Measurements from ENCODE around the gene RNF130. TPM values are rescaled to one million over a fixed set of nuclear protein-coding genes. Genes with fewer than 3 reads are reported as not detected.

RNF130 gene
- total RNA-seq, 4 donors from 2014 or later = 34.5 to 79.5 (median 55.6) TPM

GRCh38 chr5:180097163-180097894, 25.8 kb upstream of the RNF130 start:
- DNase-seq = no peak
- H3K27me3 ChIP-seq = no peaks in the 10 kb centered on the region
- H3K4me3 ChIP-seq = no peak overlapping the region
- no peak overlapping the region for H3K27ac ChIP-seq
- no peaks in the 10 kb centered on the region for H3K36me3 ChIP-seq
- intact Hi-C loops (cut with DNase I; ENCODE audit: low total_unique reads) (no loop called here), in situ Hi-C loops (cut with MboI; ENCODE audit: low sequenced_read_pairs in 4 of 4) (loop anchor here in 1 of 4 donors (25.0 kb wide), 2 partner anchors 185 to 335 kb away; partner anchors contain the start of gene TBC1D9B)
- H3K9me3 ChIP-seq = no peaks in the 10 kb centered on the region
- H3K4me1 ChIP-seq = no peaks in the 10 kb centered on the region
- no peak for ATAC-seq
- TF ChIP-seq POLR2A (IDR thresholded peaks at IDR 0.05) (no peak), CTCF (IDR thresholded peaks at IDR 0.05 in 4 of 5, conservative IDR thresholded peaks at IDR 0.05 in 1 of 5) (no peak)

- in situ Hi-C loops (cut with MboI; ENCODE audit: low sequenced_read_pairs in 4 of 4) = loop anchor here in 1 of 4 donors (25.0 kb wide), 2 partner anchors 184 to 334 kb away; partner anchors contain the start of gene TBC1D9B
- Histone ChIP-seq H3K4me3 (no peak overlapping the region), H3K9me3 (no peaks in the 10 kb centered on the region), H3K27me3 (no peaks in the 10 kb centered on the region), H3K36me3 (no peaks in the 10 kb centered on the region), H3K27ac (no peak overlapping the region), H3K4me1 (no peaks in the 10 kb centered on the region)
- DNase-seq (no peak), ATAC-seq (no peak)
- no peak for TF ChIP-seq POLR2A (IDR thresholded peaks at IDR 0.05)
- TF ChIP-seq CTCF (IDR thresholded peaks at IDR 0.05 in 4 of 5, conservative IDR thresholded peaks at IDR 0.05 in 1 of 5) = no peak
- intact Hi-C loops (cut with DNase I; ENCODE audit: low total_unique reads) = no loop called here
Measured at GRCh38 chr5:180096616-180097015, 25.1 kb upstream of the RNF130 start.

- Histone ChIP-seq H3K4me1 (peaks cover 0 to 7% of the 10 kb centered on the region in 2 donors), H3K27ac (no peak overlapping the region), H3K9me3 (no peaks in the 10 kb centered on the region), H3K4me3 (no peak overlapping the region), H3K36me3 (no peaks in the 10 kb centered on the region), H3K27me3 (no peaks in the 10 kb centered on the region)
- no peak for ATAC-seq
- in situ Hi-C loops (cut with MboI; ENCODE audit: low sequenced_read_pairs in 4 of 4) = loop anchor here in 1 of 4 donors (25.0 kb wide), 2 partner anchors 183 to 333 kb away; partner anchors contain the start of gene TBC1D9B
- no peak for TF ChIP-seq POLR2A (IDR thresholded peaks at IDR 0.05)
- no peak for DNase-seq
- intact Hi-C loops (cut with DNase I; ENCODE audit: low total_unique reads) = no loop called here
Measured at GRCh38 chr5:180095545-180095944, 24.0 kb upstream of the RNF130 start.

GRCh38 chr5:180093651-180094382, 22.3 kb upstream of the RNF130 start:
- ATAC-seq (no peak), DNase-seq (peak in 1 of 2 donors; percentile 35)
- no peak for TF ChIP-seq POLR2A (IDR thresholded peaks at IDR 0.05)
- no peak for TF ChIP-seq CTCF (IDR thresholded peaks at IDR 0.05 in 4 of 5, conservative IDR thresholded peaks at IDR 0.05 in 1 of 5)
- in situ Hi-C loops (cut with MboI; ENCODE audit: low sequenced_read_pairs in 4 of 4) = loop anchor here in 2 of 4 donors (5.0 to 25.0 kb wide), 3 partner anchors 107 to 332 kb away; partner anchors contain the start of gene TBC1D9B (in 1 of the 2)
- no peak overlapping the region for H3K27ac ChIP-seq
- peaks cover 0 to 13% of the 10 kb centered on the region in 2 donors for H3K4me1 ChIP-seq
- intact Hi-C loops (cut with DNase I; ENCODE audit: low total_unique reads) = loop anchor here (5.0 kb wide), 1 partner anchor 107 kb away; no protein-coding TSS in a partner anchor
- H3K36me3 ChIP-seq = no peaks in the 10 kb centered on the region
- no peaks in the 10 kb centered on the region for H3K27me3 ChIP-seq
- no peaks in the 10 kb centered on the region for H3K9me3 ChIP-seq
- H3K4me3 ChIP-seq = no peak overlapping the region

GRCh38 chr5:180093241-180093640, 21.7 kb upstream of the RNF130 start:
- DNase-seq (no peak), ATAC-seq (no peak)
- TF ChIP-seq POLR2A (IDR thresholded peaks at IDR 0.05) (no peak), CTCF (IDR thresholded peaks at IDR 0.05 in 4 of 5, conservative IDR thresholded peaks at IDR 0.05 in 1 of 5) (no peak)
- no peaks in the 10 kb centered on the region for H3K9me3 ChIP-seq
- no peak overlapping the region for H3K27ac ChIP-seq
- in situ Hi-C loops (cut with MboI; ENCODE audit: low sequenced_read_pairs in 4 of 4) (loop anchor here in 2 of 4 donors (5.0 to 25.0 kb wide), 3 partner anchors 106 to 331 kb away; partner anchors contain the start of gene TBC1D9B (in 1 of the 2)), intact Hi-C loops (cut with DNase I; ENCODE audit: low total_unique reads) (loop anchor here (5.0 kb wide), 1 partner anchor 106 kb away; no protein-coding TSS in a partner anchor)
- no peaks in the 10 kb centered on the region for H3K27me3 ChIP-seq
- H3K4me3 ChIP-seq = no peak overlapping the region
- no peaks in the 10 kb centered on the region for H3K36me3 ChIP-seq
- peaks cover 0 to 13% of the 10 kb centered on the region in 2 donors for H3K4me1 ChIP-seq

Data from gastrocnemius medialis (tissue), 4 donors.